ENCODE data around the gene PDE2A.

The PDE2A gene

GRCh38 chr11:72534371-72535193, 139.6 kb downstream of the PDE2A start:
- no peak for DNase-seq

GRCh38 chr11:72529068-72529467, 145.2 kb downstream of the PDE2A start:
- DNase-seq = no peak

- no peak for DNase-seq
These were observed 146.1 kb downstream of the PDE2A start for GRCh38 chr11:72528121-72528520.

Data from NCI-H524 (cell line).